GM21526 (cell line): Measurements from ENCODE around the gene FAM234B.
A peak's percentile ranks its signal among the peaks of the same experiment; 100 is the strongest.

ENCODE experiments used
- ATAC-seq: cut with Tn5 transposase; IDR thresholded peaks from one replicate; pipeline ENCODE4 v1.9.1; 2021; ENCODE audit warnings: moderate library complexity; ENCODE audit not compliant: unreplicated experiment, low FRiP score

Gene FAM234B, protein sequence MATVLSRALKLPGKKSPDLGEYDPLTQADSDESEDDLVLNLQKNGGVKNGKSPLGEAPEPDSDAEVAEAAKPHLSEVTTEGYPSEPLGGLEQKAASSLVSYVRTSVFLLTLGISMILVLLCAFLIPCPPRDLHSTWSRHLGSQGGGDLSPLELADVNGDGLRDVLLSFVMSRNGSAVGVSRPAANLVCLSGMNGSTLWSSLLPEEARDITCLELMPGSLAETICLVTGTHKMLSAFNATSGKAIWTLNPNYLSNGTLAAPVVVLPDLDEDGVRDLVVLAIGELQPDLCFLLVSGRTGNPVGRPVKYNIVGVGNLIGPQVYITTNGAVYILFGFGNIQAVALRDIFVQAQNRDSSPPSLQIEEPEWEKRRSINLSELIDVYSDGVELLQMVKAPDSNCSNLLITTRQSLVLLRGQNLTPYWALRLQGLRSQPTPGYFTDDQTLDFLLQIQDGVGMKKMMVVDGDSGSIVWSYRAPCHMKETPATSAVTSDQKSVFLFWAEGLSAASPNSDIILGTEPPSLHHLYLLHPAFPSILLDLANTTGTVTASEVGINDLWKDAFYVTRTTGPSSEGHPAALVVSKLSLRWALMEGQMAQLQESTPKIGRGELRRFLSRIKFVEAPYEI

DNA sequence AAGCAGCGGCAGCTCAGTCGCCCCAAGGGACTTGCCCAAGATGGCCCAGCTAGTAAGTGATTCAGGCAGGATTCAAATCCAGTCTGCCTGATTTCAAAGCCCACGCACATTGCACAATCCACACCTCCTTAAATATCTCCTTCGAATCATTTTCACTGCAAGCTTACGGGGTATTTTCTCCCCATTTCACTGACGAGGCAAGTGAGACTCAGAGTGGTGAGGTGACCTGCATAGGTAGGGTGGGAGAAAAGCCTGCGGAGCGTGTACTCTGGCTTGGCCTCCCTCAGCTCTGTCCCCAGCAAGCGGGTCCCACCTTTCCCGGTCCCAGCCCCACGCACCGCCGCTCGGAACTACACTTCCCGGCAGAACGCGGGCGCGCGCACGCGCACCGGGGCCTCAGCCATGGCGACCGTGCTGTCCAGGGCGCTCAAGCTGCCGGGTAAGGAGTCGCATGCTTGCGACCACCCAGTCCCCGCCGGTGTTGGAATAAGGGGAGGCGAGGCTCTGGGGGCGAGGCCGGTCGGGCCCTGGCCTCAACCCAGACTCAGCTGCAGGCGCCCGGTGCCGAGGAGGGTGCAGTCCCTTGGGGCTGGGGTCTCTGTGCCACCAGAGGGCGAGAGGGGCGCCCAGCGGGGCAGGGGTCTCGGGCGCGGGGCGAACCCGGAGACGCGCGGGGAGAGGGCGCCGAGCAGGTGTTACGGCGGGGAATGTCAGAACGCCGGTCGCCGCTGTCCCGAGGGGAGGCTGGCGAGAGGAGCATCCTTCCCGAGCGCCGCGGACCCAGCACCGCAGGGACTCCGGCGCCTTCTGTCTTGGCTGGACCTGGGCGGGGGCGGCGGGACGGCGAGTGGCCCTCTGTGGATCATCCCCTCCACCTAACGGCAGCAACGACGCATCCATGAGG lies at the start of gene FAM234B:
FAM234B (plus strand) TSS at position 380 of the 904 bp plus-strand sequence; CDS start at position 403, 23 bp downstream.
- ATAC-seq: peak; percentile 80

DNA sequence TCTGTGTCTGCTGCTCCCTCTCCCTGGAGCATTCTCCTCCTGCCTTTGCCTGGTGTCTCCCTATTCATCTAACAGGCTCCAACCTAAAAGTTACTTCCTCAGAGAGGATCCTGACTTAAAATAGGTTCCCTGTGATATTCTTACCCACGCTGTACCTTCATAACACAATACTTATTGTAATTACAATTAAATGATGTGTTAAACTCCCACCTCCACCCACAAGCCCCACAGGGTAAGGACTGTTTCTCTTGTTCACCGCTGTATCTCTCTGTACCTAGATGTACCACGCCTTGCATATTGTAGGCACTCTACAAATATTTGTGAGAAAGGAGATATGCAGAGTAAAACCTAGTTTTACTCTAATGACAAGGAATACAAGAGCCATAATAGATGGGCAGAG lies 49.1 kb upstream of the FAM234B start:
- ATAC-seq: no peak

DNA sequence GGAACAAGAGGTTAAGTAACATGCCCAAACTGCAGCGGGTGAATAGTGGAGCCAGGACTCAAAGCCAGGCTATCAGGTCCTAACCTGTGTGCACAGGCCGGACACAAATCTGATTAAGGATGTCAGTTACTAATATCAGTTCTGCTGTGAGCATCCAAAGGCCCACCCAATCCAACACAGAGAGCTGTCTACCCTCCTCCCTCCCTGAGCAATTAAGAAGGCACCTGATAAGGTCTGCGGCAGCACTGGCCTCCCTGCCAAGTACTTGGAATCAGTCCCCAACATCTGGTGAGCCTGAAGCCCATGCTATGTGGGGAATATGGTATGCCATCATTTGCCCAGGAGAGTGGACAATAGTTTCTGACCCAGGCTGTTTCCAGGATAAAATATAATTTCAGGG lies 48.0 kb upstream of the FAM234B start:
- no peak for ATAC-seq

DNA sequence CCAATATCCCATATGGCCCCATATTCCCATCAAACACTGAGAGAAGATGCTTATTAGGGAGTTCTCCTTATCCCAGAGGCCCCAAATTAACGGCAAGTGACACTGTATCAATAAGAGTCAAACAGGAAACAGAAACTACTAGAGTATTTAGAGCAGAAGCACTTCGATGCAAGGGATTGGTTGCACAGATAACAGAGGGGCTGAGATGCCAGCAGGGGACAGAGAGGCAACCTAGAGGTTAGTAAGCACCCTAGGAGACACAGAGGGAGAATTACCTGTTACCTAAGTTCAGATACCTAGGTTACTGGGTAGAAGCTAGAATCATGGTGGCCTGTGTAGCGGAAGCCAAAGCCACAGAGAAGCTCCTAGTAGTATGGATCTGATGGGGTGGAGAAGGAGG lies 47.0 kb upstream of the FAM234B start:
- no peak for ATAC-seq

DNA sequence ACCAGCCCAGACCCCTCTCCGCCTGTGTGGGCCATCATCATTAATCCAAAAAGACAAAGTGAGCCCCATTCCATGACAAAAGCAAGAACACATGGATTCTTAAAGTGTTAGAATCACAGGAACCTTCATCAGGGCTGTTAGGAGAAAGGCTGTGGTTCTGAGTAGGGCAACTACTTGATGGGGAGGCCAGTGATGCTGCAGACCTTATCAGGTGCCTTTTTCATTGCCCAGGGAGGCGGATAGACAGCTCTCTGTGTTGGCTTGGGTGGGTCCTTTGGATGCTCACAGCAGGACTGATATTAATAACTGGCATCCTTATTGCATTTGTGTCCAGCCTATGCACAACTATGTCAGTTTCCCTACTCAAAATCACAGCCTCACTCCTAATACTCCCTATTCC lies 46.4 kb upstream of the FAM234B start:
- ATAC-seq: no peak

DNA sequence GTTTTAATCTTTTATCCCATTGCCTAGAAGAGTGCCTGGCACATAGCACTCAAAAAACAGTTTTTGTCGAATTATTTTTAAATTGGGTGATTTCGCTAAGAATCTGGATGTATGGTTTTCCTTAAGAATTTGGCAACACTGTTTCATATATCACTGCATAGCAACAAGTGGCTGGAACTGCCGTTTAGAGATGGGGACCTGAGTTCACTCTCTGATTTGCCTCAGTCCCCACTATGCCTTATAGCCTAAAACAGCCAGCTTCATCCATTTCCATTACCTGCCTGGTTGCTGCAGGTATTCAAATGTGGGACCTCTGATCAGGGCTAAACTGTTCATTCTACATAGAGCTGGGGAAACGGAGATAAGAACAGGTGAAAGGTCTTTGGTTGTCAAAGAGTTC lies 45.9 kb upstream of the FAM234B start:
- no peak for ATAC-seq

DNA sequence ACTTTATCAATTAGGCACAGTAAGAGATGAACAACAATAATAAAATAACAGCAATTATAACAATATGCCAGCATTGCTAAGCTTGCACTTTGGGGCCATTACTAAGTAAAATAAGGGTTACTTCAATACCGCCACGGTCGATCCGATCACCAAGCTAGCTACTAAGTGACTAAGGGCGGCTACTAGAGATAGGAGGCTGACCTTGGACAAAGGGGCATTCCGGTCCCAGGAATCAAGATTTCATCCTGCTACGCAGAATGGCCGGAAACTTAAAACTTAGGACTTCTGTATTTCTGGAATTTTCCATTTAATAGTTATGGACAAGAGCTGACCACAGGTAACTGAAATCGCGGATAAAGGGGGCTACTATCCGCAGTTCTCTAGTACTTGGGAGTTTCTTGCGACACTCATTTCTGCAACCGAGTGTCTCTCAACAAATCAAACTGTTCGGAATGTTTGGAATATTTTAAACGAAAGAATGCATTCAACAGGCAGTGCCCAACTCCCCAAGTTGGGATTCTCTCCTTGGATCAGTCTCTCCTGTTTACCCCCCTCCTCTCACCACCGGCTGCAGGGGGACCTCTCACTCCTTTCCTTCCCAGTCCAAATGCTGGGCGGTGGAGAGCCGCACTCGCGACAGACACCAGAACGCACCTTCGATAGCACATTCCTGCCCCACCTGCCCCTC lies 44.8 kb upstream of the FAM234B start:
- no peak for ATAC-seq

DNA sequence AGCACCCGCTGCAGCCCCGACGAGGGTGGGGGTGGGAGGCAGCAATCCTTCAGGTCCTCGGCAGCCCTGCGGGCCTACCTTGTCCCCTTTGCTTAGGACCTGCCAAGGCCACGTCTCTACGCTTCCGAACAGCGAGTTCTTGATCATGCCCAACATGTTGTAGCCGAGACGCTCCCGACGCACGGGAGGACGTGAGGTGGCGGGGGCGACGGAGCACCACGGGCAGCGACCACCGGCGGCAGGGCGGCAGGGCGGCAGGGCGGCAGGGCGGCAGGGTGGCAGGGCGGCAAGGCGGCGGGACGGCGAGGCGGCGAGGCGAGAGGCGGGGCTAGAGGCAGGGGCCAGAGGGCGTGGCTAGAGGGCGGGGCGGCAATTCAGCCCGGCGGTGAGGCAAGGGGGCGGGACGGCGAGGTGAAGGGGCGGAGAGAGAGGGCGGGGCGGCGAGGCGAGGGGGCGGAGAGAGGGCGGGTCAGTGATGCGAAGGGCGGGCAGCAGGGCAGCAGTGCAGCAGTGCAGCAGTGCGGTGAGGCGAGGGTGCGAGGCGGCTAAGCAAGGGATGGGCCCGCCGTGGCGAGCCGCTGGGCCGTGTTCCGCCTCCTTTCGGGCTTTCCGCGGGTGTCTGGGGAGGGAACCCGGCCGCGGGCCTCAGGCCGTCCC lies 44.1 kb upstream of the FAM234B start, which contains the start of gene HEBP1:
HEBP1 (minus strand) TSS at position 307 of the 657 bp plus-strand sequence; CDS start at position 156, 151 bp downstream.
- peak; percentile 77 for ATAC-seq

DNA sequence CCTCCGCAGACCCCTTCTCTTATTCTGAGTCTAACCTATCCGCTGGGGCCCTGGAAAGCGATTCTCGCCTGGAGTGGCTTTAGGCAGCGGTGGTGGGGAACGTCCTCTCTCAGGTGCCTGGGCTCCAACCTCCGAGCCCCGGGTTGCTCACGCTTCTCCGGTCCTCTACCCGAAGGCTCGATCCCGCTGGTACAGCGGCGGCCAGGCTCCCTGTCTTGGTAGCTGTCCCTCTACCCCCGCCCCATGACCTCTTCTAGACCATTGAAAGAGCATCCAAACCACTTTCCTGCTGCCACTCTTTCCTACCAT lies 43.6 kb upstream of the FAM234B start:
- ATAC-seq: peak; percentile 8

DNA sequence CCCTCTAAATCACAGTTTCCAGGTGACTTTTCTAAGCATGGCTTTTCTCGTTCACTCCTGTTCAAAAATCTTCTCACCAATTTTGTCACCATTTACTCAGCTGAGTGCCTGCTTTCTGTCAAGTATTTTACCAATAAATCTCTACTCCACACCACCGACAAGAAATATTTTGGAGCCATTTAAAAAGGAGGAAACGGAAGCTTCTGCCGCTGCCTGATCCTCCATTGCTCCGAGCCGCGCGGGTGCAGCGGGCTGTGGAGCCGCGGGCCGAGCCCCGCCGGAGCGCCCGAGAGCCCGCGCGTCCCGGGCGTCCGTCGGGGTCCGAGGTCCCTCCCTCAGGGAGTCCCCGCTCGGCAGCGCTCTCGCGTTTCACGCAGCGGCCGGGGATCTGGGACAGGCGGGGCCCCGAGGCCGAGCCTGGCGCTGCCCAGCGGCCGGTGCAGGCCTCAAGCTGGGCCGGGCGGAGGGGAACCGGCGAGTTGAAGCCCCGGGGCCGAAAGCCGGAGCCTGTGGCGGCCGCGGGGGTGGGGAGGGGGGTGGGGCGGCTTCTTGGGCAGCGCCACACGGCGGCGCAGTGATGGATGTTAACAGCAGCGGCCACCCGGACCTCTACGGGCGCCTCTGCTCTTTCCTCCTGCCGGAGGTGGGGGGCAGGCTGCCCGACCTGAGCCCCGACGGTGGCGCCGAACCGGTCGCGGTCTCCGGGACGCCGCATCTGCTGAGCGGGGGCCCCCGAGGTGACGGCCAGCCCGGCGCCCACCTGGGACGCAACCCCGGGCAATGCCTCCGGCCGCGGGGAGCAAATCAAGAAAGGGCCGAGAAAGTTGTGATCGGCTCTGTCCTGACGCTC lies 43.0 kb upstream of the FAM234B start:
- no peak for ATAC-seq

DNA sequence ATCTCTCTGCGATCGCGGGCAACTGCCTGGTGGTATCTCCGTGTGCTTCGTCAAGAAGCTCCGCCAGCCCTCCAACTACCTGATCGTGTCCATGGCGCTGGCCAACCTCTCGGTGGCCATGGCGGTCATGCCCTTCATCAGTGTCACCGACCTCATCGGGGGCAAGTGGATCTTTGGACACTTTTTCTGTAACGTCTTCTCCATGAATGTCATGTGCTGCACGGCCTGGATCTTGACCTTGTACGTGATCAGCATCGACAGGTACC lies 42.5 kb upstream of the FAM234B start:
- no peak for ATAC-seq

DNA sequence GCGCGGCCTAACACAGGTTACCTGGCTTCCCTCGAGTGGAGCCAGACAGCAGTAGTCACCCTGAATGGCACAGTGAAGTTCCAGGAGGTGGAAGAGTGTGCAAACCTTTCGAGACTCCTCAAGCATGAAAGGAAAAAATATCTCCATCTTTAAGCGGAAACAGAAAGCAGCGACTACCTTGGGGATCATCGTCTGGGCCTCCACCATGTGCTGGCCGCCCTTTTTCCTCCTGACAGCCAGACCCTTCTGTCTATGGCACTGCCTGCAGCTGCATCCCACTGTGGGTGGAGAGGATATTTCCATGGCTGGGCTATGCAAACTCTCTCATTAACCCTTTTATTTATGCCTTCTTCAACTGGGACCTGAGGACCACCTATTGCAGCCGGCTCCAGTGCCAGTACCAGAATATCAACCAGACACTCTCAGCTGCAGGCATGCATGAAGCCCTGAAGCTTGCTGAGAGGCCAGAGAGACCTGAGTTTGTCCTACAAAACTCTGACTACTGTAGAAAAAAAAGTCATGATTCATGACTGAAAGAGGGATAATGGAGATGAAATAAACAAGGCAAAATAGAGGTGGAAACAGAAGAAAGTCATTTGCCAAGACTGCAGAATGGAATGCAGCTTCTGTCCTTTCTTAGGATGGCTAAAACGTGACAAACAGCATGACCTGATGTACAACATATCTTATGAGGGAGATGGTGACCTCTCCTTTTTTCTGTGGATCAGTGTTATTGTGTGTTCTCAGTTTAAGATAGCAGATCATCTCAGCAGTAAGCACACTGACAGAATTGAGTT lies 41.7 kb upstream of the FAM234B start:
- no peak for ATAC-seq

DNA sequence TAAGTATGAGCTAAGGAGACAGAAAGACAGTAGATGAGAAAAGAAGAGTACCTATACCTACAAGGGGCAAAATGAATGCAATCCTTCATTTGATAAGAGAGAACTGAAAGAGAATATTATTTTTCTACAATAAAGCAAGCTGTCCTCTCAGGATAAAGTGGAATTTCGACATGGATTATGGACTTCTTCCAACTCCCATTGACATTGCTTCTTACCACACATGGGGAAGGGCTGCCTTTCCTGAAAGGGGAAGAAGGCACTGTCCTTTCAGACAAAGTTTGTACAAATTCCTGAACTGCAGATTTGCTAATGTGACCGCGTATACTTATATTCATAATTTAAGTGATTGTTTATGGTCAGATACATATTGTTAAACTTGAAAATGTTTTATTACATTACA lies 39.8 kb upstream of the FAM234B start:
- no peak for ATAC-seq

DNA sequence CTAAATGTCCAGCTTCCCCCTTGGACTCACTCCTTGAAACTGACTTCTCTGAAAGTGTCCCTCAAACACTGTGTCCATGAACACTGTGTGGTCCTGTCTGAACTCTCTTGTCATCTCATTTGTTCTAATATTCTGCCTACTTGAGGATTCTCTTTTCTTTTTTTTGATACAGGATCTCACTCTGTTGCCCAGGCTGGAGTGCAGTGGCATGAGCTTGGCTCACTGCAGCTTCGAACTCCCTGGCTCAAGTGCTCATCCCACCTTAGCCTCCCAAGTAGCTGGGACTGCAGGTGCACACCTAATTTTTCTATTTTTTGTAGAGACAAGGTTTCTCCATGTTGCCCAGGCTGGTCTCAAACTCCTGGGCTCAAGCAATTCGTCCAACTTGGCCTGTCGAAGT lies 39.2 kb upstream of the FAM234B start:
- ATAC-seq: no peak

DNA sequence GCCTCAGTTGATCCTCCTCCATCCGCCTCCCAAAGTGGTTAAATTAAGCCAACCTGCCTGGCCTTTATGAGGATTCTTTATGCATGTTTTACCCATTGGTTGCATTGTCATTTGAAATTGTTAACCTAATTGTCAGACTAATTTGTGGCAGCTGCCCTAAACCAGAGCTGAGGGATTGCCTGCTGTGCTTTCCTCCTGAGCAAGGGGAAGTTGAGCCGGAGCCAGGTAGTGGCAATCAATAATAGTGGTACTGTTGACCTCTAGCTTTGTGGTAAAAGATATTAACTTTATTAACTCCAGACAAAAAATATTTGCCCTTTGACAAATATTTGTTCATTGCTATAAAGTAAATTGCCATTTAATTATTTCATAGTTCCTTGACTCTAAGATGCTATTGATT lies 38.5 kb upstream of the FAM234B start:
- ATAC-seq: no peak

DNA sequence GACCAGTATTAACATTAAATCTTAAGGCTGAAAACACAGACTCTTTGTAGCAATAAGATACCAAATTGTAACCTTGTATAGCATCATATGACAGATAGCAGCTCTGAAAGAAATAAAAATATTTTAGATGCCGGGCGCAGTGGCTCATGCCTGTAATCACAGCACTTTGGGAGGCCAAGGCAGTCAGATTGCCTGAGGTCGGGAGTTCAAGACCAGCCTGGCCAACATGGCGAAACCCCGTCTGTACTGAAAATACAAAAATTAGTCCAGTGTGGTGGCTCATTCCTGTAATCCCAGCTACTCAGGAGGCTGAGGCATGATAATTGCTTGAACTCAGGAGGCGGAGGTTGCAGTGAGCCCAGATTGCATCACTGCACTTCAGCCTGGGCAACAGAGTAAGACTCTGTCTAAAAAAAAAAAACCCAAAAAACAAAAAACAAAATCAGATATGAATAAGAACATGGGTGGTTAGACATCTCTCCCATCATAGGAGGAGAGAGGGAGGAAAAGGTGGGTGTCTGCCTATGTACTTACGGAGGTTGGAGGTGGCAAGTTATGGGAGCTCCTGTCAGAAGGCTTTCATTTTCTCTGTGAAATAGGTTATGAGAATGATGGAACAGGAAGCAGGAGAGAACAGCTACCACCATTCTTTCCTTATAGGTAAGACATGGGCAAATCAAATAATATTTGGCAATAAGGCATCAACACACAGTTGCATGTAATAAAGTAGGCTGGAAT lies 36.5 kb upstream of the FAM234B start:
- ATAC-seq: no peak

DNA sequence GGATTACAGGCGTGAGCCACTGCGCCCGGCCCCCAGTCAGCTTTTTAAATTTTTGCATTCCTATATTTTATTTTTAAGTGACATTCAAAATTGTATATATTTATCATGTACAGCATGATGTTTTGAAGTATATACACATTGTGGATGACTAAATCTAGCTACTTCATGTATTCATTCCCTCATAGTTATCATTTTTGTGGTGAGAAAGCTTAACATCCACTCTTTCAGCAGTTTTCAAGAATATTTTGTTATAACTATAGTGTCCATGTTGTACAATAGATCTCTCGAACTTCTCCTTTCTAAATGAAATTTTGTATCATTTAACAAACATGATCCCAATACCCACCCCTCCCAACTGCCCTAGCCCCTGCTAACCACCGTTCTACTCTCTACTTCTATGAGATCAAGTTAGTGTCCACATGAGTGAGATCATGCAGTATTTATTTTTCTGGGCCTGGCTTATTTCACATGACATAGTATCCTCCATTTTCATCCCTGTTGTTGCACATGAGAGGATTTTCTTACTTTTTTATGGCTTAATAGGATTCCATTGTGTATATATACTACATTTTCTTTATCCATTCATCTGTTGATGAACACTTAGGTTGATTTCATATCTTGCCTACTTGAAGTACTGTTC lies 35.3 kb upstream of the FAM234B start:
- no peak for ATAC-seq

DNA sequence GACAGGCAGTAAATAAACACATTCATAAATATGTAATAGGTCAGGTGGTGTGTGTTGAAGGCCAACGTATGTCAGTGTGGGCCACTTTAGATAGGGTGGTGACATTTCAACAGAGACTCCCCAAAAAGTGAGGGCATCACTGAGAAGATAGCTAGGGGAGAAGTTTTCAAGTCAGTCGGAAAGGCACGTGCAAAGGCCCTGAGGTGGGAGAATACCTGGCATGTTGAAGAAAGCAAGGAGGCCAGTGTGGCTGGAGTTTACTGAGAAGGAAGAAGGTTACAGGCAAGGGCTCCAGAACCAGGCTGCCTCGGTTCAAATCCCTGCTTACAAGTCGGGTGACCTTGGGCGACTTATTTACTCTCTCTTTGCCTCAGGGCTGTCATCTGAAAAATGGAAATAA lies 33.1 kb upstream of the FAM234B start:
- no peak for ATAC-seq
